Endodermal cell (in vitro differentiated cells): ENCODE data around the gene ARHGAP26. TPM values are rescaled to one million over a fixed set of nuclear protein-coding genes. Genes with fewer than 3 reads are reported as not detected.

Experiments
- DNase-seq: peaks from one replicate; pipeline ENCODE4 v3.0.0-alpha.2; 2017
- H3K27ac ChIP-seq: 2 replicates; pipeline ENCODE4 v1.5.1; 2013; ENCODE audit warnings: mild to moderate bottlenecking, low read depth, low read length, moderate library complexity
- H3K27me3 ChIP-seq: 2 replicates; pipeline ENCODE4 v1.6.1; 2013; ENCODE audit warnings: mild to moderate bottlenecking, low read length, moderate library complexity; ENCODE audit not compliant: insufficient read depth, control insufficient read depth, poor library complexity, severe bottlenecking
- H3K36me3 ChIP-seq: 2 replicates; pipeline ENCODE4 v1.7.0; 2013; ENCODE audit warnings: mild to moderate bottlenecking, low read length, moderate library complexity; ENCODE audit not compliant: control insufficient read depth, insufficient read depth
- H3K4me1 ChIP-seq: one replicate; pipeline ENCODE4 v1.7.0; 2013; ENCODE audit warnings: low read length; ENCODE audit not compliant: control insufficient read depth, insufficient read depth
- H3K4me3 ChIP-seq: 2 replicates; pipeline ENCODE4 v1.5.1; 2013; ENCODE audit warnings: mild to moderate bottlenecking, low read length, moderate library complexity
- H3K9ac ChIP-seq: 2 replicates; pipeline ENCODE4 v1.6.1; 2013; ENCODE audit warnings: mild to moderate bottlenecking, low read length, moderate library complexity; ENCODE audit not compliant: poor library complexity, severe bottlenecking; ENCODE audit errors: extremely low read depth
- H3K9me3 ChIP-seq: 2 replicates; pipeline ENCODE4 v1.6.1; 2013; ENCODE audit warnings: mild to moderate bottlenecking, low read length, moderate library complexity; ENCODE audit not compliant: control insufficient read depth
- H3K27ac Mint-ChIP-seq: 2 replicates; pipeline ENCODE4 v1.8.0; 2020; ENCODE audit warnings: mixed read lengths
- H3K27me3 Mint-ChIP-seq: 2 replicates; pipeline ENCODE4 v1.8.0; 2021; ENCODE audit warnings: mild to moderate bottlenecking, mixed read lengths; ENCODE audit not compliant: insufficient read depth
- H3K36me3 Mint-ChIP-seq: 2 replicates; pipeline ENCODE4 v1.8.0; 2020; ENCODE audit warnings: low read depth, mixed read lengths
- H3K4me1 Mint-ChIP-seq: 2 replicates; pipeline ENCODE4 v1.8.0; 2020; ENCODE audit warnings: mixed read lengths
- H3K4me3 Mint-ChIP-seq: 2 replicates; pipeline ENCODE4 v1.8.0; 2020; ENCODE audit warnings: mild to moderate bottlenecking, moderate library complexity, mixed read lengths
- H3K9me3 Mint-ChIP-seq: 2 replicates; pipeline ENCODE4 v1.8.0; 2020; ENCODE audit warnings: mild to moderate bottlenecking, mixed read lengths
- WGBS, 2 experiments: methylation state at CpG; one replicate each; pipeline versions ENCODE4 v1.1.5 to v1.1.7; 2013; ENCODE audit warnings: missing lambda C conversion rate in 2 of 2, mixed read lengths in 1 of 2; ENCODE audit not compliant: insufficient coverage in 1 of 2, insufficient read length in 1 of 2; 5-methylcytosine and 5-hydroxymethylcytosine counted together
- total RNA-seq, 2 donors: library from RNA; stranded (reverse); fragmentation: NEBNext Ultra II Directional in 1 of 2; extraction: Animal tissue kit (Norgen Biotek cat#: 25700) in 1 of 2; gene quantifications; 2 replicates in 1 of 2; 3 replicates in 1 of 2; pipeline ENCODE4 v1.2.1, GENCODE V29; 2021
- TF ChIP-seq, protein P1 (sequence below): fragments of 200-600 bp; sonication (generic); conservative IDR thresholded peaks from 2 replicates; pipeline ENCODE4 v1.5.0; 2021; ENCODE audit warnings: antibody characterized with exemption, mild to moderate bottlenecking

The ARHGAP26 gene
- total RNA-seq, 2 donors from 2014 or later: 49.2 to 60.5 TPM

DNA sequence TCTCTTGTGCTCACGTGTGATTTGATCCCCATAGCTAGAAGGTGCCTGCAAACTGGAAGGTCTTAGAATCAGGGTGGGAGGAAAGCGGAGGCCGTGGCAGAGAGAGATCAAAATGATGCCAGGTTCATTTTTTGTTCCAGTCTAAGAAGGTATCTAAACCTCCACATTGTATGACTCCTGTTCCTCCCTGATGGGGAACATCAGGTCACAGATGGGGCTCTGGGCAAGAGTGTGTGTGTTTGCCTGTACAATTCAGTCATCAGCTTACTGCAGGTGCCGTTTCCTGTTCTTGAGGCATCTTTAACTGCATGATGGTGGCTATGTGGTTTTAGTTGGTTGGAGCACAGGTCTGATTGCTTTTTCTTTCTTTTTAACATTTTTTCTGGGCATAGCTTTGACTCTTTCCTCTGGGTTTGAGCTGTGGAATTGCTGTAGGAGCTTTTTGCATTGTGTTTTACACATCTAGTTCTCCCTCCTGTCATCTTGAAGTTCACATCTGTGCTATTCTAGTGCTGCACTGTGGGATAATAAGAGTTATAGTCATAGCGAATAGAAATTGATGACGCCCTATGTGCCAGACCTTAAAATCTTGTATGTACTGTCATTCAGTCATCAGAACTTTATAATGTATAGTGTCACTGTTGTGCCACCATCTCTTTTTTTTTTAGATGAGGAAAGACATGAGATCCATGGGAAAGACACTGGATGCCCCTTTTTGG is 30.8 kb downstream of the ARHGAP26 start:
- H3K36me3 ChIP-seq: no peaks in the 10 kb centered on the region
- Mint-ChIP-seq H3K4me3 (no peak overlapping the region), H3K36me3 (no peaks in the 10 kb centered on the region), H3K27me3 (no peaks in the 10 kb centered on the region), H3K4me1 (peaks cover 26% of the 10 kb centered on the region), H3K27ac (no peak overlapping the region), H3K9me3 (no peaks in the 10 kb centered on the region)
- H3K9ac ChIP-seq: no peak overlapping the region
- TF ChIP-seq, protein P1, sequence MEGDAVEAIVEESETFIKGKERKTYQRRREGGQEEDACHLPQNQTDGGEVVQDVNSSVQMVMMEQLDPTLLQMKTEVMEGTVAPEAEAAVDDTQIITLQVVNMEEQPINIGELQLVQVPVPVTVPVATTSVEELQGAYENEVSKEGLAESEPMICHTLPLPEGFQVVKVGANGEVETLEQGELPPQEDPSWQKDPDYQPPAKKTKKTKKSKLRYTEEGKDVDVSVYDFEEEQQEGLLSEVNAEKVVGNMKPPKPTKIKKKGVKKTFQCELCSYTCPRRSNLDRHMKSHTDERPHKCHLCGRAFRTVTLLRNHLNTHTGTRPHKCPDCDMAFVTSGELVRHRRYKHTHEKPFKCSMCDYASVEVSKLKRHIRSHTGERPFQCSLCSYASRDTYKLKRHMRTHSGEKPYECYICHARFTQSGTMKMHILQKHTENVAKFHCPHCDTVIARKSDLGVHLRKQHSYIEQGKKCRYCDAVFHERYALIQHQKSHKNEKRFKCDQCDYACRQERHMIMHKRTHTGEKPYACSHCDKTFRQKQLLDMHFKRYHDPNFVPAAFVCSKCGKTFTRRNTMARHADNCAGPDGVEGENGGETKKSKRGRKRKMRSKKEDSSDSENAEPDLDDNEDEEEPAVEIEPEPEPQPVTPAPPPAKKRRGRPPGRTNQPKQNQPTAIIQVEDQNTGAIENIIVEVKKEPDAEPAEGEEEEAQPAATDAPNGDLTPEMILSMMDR: no peak
- H3K27ac ChIP-seq: no peak overlapping the region
- no peak overlapping the region for H3K4me3 ChIP-seq
- H3K9me3 ChIP-seq: no peaks in the 10 kb centered on the region
- WGBS, 2 experiments: 94 to 100% methylated on average over 5 to 6 of the region's 6 CpGs
- H3K27me3 ChIP-seq: no peaks in the 10 kb centered on the region
- no peaks in the 10 kb centered on the region for H3K4me1 ChIP-seq
- DNase-seq: no peak

DNA sequence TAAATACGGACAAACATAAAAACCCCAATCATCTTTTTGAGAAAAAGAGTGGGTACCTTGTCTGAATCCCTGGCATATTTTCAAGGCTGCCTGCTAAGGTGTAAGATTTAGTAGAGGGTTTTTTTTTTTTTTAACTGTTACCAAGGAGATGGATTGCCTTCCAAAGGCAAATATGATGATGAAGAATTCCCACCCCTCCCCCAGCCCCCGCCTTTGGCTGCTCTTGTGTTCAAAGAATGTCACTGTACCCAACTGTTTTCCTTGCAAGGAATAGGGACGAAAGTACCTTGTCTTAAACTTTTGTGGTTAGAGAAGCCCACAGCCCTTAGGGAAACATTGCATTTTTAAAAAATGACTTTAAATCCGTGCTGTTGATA is 31.3 kb downstream of the ARHGAP26 start:
- no peak overlapping the region for H3K4me3 ChIP-seq
- Mint-ChIP-seq H3K36me3 (no peaks in the 10 kb centered on the region), H3K4me1 (peaks cover 21% of the 10 kb centered on the region), H3K27ac (no peak overlapping the region), H3K4me3 (no peak overlapping the region), H3K27me3 (no peaks in the 10 kb centered on the region), H3K9me3 (no peaks in the 10 kb centered on the region)
- H3K27ac ChIP-seq: peak overlapping the region; percentile 8
- H3K27me3 ChIP-seq: no peaks in the 10 kb centered on the region
- WGBS, 2 experiments: 82 to 83% methylated on average over 3 to 4 of the region's 4 CpGs
- H3K9ac ChIP-seq: no peak overlapping the region
- no peaks in the 10 kb centered on the region for H3K36me3 ChIP-seq
- TF ChIP-seq, protein P1: no peak
- DNase-seq: no peak
- H3K4me1 ChIP-seq: no peaks in the 10 kb centered on the region
- no peaks in the 10 kb centered on the region for H3K9me3 ChIP-seq

DNA sequence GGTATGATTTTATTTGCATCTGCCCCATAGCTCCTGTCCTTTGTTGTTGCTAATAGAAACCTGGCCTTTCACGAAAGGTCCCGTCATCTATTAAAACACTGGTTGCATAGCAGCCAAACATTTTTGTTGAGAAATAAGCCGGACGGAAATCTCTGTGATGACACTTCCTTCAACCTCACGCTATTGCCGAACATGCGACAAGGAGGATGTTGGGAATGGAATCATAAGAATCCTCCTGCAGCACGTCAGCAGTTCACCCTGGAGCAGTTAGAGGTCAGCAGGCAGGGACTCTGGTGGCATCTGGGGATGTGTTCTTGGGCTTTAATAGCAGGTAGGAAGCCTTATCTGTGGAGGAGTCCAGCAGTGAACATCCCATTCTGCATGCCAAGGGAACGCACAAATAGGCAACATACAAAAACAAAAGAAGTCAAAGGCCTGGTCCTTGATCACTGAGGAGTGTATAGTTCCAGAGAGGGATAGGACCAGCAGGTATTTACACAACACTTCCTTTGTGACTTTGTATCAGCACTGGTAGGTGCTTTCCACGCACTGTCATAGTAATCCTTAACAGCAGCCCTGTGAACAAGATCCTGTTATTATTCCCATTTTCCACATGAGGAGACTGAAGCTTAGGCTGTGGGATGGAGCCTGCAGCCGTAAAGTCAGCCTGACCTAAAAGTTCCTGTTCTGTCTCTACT is 33.4 kb downstream of the ARHGAP26 start:
- Mint-ChIP-seq H3K36me3 (no peaks in the 10 kb centered on the region), H3K27ac (peak overlapping the region; percentile 7), H3K4me1 (peaks cover 19% of the 10 kb centered on the region), H3K9me3 (no peaks in the 10 kb centered on the region), H3K27me3 (no peaks in the 10 kb centered on the region), H3K4me3 (no peak overlapping the region)
- Histone ChIP-seq H3K27ac (no peak overlapping the region), H3K36me3 (no peaks in the 10 kb centered on the region), H3K9me3 (no peaks in the 10 kb centered on the region), H3K4me1 (peaks cover 4% of the 10 kb centered on the region), H3K4me3 (no peak overlapping the region), H3K27me3 (no peaks in the 10 kb centered on the region), H3K9ac (no peak overlapping the region)
- no peak for DNase-seq
- TF ChIP-seq, protein P1: no peak
- WGBS, 2 experiments: 93 to 94% methylated on average over 10 to 11 of the region's 11 CpGs
